ENCODE results near the gene TMEM234.

TMEM234 gene

GRCh38 chr1:32239790-32240139 is 17.6 kb upstream of the TMEM234 start:
- no peak for DNase-seq (ENCODE audit: low spot score)

- DNase-seq (ENCODE audit: low spot score) = no peak
These were observed 17.2 kb upstream of the TMEM234 start for GRCh38 chr1:32239337-32239736.

GRCh38 chr1:32234792-32235191 is 12.6 kb upstream of the TMEM234 start:
- DNase-seq (ENCODE audit: low spot score) = no peak

GRCh38 chr1:32232558-32233304 is 10.6 kb upstream of the TMEM234 start:
- no peak for DNase-seq (ENCODE audit: low spot score)

- no peak for DNase-seq (ENCODE audit: low spot score)
These were observed 9.8 kb upstream of the TMEM234 start for GRCh38 chr1:32231843-32232432.

GRCh38 chr1:32228771-32229170 is 6.6 kb upstream of the TMEM234 start:
- no peak for DNase-seq (ENCODE audit: low spot score)

GRCh38 chr1:32224285-32224684 is 2.1 kb upstream of the TMEM234 start:
- no peak for DNase-seq (ENCODE audit: low spot score)

GRCh38 chr1:32223683-32224082 is 1.5 kb upstream of the TMEM234 start:
- DNase-seq (ENCODE audit: low spot score) = no peak

- no peak for DNase-seq (ENCODE audit: low spot score)
These were observed 573 bp downstream of the TMEM234 start for GRCh38 chr1:32221581-32221979.

GRCh38 chr1:32220746-32221580 is 1.2 kb downstream of the TMEM234 start:
- DNase-seq (ENCODE audit: low spot score) = no peak

- no peak for DNase-seq (ENCODE audit: low spot score)
These were observed 3.1 kb downstream of the TMEM234 start for GRCh38 chr1:32219022-32219421.

GRCh38 chr1:32216566-32216965 is 5.6 kb downstream of the TMEM234 start:
- no peak for DNase-seq (ENCODE audit: low spot score)

GRCh38 chr1:32215629-32216480 is 6.3 kb downstream of the TMEM234 start:
- peak; percentile 59 for DNase-seq (ENCODE audit: low spot score)

GRCh38 chr1:32208891-32209328 is 13.2 kb downstream of the TMEM234 start, which contains the start of gene DCDC2B:
DCDC2B (plus strand) TSS chr1:32209089; CDS start chr1:32209094, 5 bp downstream.
- DNase-seq (ENCODE audit: low spot score) = no peak

GRCh38 chr1:32208469-32208868 is 13.7 kb downstream of the TMEM234 start:
- no peak for DNase-seq (ENCODE audit: low spot score)

- peak; percentile 83 for DNase-seq (ENCODE audit: low spot score)
These were observed 16.5 kb downstream of the TMEM234 start, which contains the start of gene IQCC for GRCh38 chr1:32205401-32206370. IQCC (plus strand) TSS chr1:32205671; CDS start chr1:32205682, 11 bp downstream.

- no peak for DNase-seq (ENCODE audit: low spot score)
These were observed 17.2 kb downstream of the TMEM234 start for GRCh38 chr1:32204943-32205361.

GRCh38 chr1:32201011-32201855 is 20.9 kb downstream of the TMEM234 start:
- peak; percentile 72 for DNase-seq (ENCODE audit: low spot score)

- DNase-seq (ENCODE audit: low spot score) = peak; percentile 46
These were observed 21.7 kb downstream of the TMEM234 start, which contains the start of gene CCDC28B for GRCh38 chr1:32200226-32201010. CCDC28B (plus strand) TSS chr1:32200595; CDS start chr1:32201936, 1,341 bp downstream.

Data from CD4-positive, alpha-beta T cell treated with Interleukin-15 for 4 hours (primary cell).